HEK293 (cell line): ENCODE data around the gene ASCC3.

Experiments
- ZNF202 ChIP-seq: fragments of 450-650 bp; formaldehyde crosslinking; IDR thresholded peaks from 2 replicates; pipeline ENCODE4 v1.5.1; 2016; ENCODE audit warnings: missing biosample characterization, missing genetic modification characterization, borderline replicate concordance
- ZNF521 ChIP-seq: fragments of 450-650 bp; formaldehyde crosslinking; IDR thresholded peaks from 2 replicates; pipeline ENCODE4 v1.5.1; 2017; ENCODE audit warnings: missing biosample characterization, mild to moderate bottlenecking, missing genetic modification characterization
- TF ChIP-seq, protein P1 (sequence below): fragments of 450-650 bp; formaldehyde crosslinking; IDR thresholded peaks from 2 replicates; pipeline ENCODE4 v1.5.1; 2016; ENCODE audit warnings: missing biosample characterization, missing genetic modification characterization

DNA sequence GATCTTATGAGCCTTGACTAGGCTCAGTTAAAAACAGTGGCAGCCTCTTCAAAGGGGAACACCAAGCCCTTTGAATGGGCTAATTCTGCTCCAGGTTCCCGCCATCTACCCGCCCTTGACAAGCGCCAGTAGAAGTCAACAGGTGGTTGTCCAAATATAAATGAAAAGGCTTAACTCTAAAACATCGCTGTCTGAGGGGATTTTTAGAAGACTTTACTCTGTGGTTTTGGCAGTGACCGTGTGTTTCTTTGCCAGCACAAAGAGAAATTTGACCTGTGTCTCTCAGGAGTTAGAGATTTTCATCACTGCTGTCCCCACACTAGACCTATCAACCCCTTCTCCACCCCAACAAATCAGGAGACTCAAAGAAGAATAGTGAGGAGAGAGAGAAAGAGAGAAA lies 396.7 kb downstream of the ASCC3 start:
- TF ChIP-seq, protein P1, sequence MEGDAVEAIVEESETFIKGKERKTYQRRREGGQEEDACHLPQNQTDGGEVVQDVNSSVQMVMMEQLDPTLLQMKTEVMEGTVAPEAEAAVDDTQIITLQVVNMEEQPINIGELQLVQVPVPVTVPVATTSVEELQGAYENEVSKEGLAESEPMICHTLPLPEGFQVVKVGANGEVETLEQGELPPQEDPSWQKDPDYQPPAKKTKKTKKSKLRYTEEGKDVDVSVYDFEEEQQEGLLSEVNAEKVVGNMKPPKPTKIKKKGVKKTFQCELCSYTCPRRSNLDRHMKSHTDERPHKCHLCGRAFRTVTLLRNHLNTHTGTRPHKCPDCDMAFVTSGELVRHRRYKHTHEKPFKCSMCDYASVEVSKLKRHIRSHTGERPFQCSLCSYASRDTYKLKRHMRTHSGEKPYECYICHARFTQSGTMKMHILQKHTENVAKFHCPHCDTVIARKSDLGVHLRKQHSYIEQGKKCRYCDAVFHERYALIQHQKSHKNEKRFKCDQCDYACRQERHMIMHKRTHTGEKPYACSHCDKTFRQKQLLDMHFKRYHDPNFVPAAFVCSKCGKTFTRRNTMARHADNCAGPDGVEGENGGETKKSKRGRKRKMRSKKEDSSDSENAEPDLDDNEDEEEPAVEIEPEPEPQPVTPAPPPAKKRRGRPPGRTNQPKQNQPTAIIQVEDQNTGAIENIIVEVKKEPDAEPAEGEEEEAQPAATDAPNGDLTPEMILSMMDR (tag by site-specific recombination), result no peak
- no peak for TF ChIP-seq ZNF202 (tag by site-specific recombination)
- TF ChIP-seq ZNF521 (tag by site-specific recombination), result no peak
